ENCODE measurements around the gene NEGR1. TPM values are rescaled to one million over a fixed set of nuclear protein-coding genes. Genes with fewer than 3 reads are reported as not detected.

NEGR1 gene
- total and polyA plus RNA-seq, 9 donors = 4.7 to 15.1 (median 9.1) TPM

- DNase-seq = no peak
- Histone ChIP-seq H3K36me3 (no peaks in the 10 kb centered on the region), H3K4me3 (no peak overlapping the region), H3K9me3 (no peaks in the 10 kb centered on the region), H3K27ac (no peak overlapping the region), H3K27me3 (no peaks in the 10 kb centered on the region), H3K4me1 (ENCODE audit: insufficient read depth) (no peaks in the 10 kb centered on the region)
- intact Hi-C loops (cut with DNase I) = no loop called here
- WGBS, 3 donors = 82 to 88% (median 87%) methylated on average over 4 of the region's 4 CpGs
- TF ChIP-seq POLR2A (IDR thresholded peaks at IDR 0.05) (no peak), CTCF (IDR thresholded peaks at IDR 0.05) (no peak), EP300 (IDR thresholded peaks at IDR 0.05) (no peak)
Observed at GRCh38 chr1:71509051-71509595, 773.2 kb downstream of the NEGR1 start.

GRCh38 chr1:71502006-71502405 lies 780.3 kb downstream of the NEGR1 start:
- WGBS, 3 donors = 66 to 87% (median 74%) methylated on average over 6 of the region's 6 CpGs
- intact Hi-C loops (cut with DNase I) = no loop called here
- H3K9me3 ChIP-seq = no peaks in the 10 kb centered on the region

GRCh38 chr1:71498542-71498941 lies 783.8 kb downstream of the NEGR1 start:
- DNase-seq = no peak
- Histone ChIP-seq H3K4me1 (ENCODE audit: insufficient read depth) (no peaks in the 10 kb centered on the region), H3K27me3 (no peaks in the 10 kb centered on the region), H3K36me3 (no peaks in the 10 kb centered on the region), H3K9me3 (no peaks in the 10 kb centered on the region), H3K4me3 (no peak overlapping the region), H3K27ac (no peak overlapping the region)
- TF ChIP-seq EP300 (IDR thresholded peaks at IDR 0.05) (no peak), CTCF (IDR thresholded peaks at IDR 0.05) (no peak), POLR2A (IDR thresholded peaks at IDR 0.05) (no peak)
- intact Hi-C loops (cut with DNase I) = no loop called here

More at GRCh38 chr1:71502006-71502405, 780.3 kb downstream of the NEGR1 start:
- H3K36me3 ChIP-seq = no peaks in the 10 kb centered on the region
- H3K4me3 ChIP-seq = no peak overlapping the region
- H3K27ac ChIP-seq = no peak overlapping the region
- TF ChIP-seq CTCF (IDR thresholded peaks at IDR 0.05) (no peak), POLR2A (IDR thresholded peaks at IDR 0.05) (no peak), EP300 (IDR thresholded peaks at IDR 0.05) (no peak)
- no peaks in the 10 kb centered on the region for H3K27me3 ChIP-seq
- DNase-seq = no peak
- no peaks in the 10 kb centered on the region for H3K4me1 ChIP-seq (ENCODE audit: insufficient read depth)

- DNase-seq = no peak
- H3K4me3 ChIP-seq = no peak overlapping the region
- TF ChIP-seq CTCF (IDR thresholded peaks at IDR 0.05) (no peak), EP300 (IDR thresholded peaks at IDR 0.05) (no peak), POLR2A (IDR thresholded peaks at IDR 0.05) (no peak)
- no peaks in the 10 kb centered on the region for H3K9me3 ChIP-seq
- no peaks in the 10 kb centered on the region for H3K4me1 ChIP-seq (ENCODE audit: insufficient read depth)
- H3K27me3 ChIP-seq = no peaks in the 10 kb centered on the region
- H3K27ac ChIP-seq = no peak overlapping the region
- H3K36me3 ChIP-seq = no peaks in the 10 kb centered on the region
- intact Hi-C loops (cut with DNase I) = no loop called here
Observed at GRCh38 chr1:71494163-71494562, 788.2 kb downstream of the NEGR1 start.

Data from ovary (tissue), 9 donors.